ENCODE data around the gene ZNF783. TPM values are rescaled to one million over a fixed set of nuclear protein-coding genes. Genes with fewer than 3 reads are reported as not detected.
A peak's percentile ranks its signal among the peaks of the same experiment; 100 is the strongest.

ZNF783 gene
- total and polyA plus RNA-seq, 12 donors, result 2.5 to 6.1 (median 3.3) TPM

DNA sequence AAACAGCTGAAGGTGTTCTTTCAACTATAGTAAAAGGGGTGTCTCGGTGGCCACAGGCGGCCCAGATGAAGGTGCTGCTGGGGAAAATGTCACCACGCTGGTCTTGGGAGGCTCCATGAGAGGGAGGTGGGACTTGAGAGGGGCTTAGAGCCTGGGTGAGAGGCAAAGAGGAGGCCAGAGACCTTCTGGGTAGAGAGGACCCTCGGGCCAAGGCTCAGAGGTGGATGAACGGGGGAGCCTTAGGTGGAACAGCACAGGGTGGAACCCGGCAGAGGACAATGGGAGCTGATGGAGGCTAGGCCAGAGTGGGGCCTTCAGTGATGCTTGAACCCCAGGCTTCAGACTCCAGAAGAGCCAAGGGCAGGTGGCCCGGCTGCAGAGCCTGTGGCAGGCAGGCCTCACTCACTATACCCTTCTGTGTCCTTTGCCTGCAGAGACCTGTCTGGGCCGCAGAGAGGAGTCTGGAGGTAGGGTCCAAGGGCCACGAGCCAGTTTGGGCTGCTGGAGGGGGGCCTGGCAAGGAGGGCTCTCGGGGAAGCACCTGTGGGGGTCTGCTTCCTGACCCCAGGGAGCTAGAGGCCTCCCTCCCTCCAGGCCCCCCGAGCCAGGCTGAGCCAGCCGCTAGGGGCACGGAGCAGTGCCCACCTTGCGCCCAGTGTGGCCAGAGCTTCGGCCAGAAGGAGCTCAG, 32.1 kb downstream of the ZNF783 start:
- intact Hi-C loops (cut with DNase I), result no loop called here
- Histone ChIP-seq H3K9me3 (peaks cover 0 to 4% (median 0%) of the 10 kb centered on the region in 11 donors), H3K36me3 (peaks cover 0 to 53% (median 12%) of the 10 kb centered on the region in 9 donors), H3K27me3 (no peaks in the 10 kb centered on the region), H3K27ac (no peak overlapping the region), H3K4me3 (no peak overlapping the region), H3K4me1 (peaks cover 0 to 5% (median 0%) of the 10 kb centered on the region in 9 donors)
- WGBS, 2 donors, result 92 to 97% methylated on average over 14 to 15 of the region's 15 CpGs
- TF ChIP-seq, protein P1, sequence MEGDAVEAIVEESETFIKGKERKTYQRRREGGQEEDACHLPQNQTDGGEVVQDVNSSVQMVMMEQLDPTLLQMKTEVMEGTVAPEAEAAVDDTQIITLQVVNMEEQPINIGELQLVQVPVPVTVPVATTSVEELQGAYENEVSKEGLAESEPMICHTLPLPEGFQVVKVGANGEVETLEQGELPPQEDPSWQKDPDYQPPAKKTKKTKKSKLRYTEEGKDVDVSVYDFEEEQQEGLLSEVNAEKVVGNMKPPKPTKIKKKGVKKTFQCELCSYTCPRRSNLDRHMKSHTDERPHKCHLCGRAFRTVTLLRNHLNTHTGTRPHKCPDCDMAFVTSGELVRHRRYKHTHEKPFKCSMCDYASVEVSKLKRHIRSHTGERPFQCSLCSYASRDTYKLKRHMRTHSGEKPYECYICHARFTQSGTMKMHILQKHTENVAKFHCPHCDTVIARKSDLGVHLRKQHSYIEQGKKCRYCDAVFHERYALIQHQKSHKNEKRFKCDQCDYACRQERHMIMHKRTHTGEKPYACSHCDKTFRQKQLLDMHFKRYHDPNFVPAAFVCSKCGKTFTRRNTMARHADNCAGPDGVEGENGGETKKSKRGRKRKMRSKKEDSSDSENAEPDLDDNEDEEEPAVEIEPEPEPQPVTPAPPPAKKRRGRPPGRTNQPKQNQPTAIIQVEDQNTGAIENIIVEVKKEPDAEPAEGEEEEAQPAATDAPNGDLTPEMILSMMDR (IDR thresholded peaks at IDR 0.05), result no peak
- ATAC-seq, result no peak
- DNase-seq, result no peak

DNA sequence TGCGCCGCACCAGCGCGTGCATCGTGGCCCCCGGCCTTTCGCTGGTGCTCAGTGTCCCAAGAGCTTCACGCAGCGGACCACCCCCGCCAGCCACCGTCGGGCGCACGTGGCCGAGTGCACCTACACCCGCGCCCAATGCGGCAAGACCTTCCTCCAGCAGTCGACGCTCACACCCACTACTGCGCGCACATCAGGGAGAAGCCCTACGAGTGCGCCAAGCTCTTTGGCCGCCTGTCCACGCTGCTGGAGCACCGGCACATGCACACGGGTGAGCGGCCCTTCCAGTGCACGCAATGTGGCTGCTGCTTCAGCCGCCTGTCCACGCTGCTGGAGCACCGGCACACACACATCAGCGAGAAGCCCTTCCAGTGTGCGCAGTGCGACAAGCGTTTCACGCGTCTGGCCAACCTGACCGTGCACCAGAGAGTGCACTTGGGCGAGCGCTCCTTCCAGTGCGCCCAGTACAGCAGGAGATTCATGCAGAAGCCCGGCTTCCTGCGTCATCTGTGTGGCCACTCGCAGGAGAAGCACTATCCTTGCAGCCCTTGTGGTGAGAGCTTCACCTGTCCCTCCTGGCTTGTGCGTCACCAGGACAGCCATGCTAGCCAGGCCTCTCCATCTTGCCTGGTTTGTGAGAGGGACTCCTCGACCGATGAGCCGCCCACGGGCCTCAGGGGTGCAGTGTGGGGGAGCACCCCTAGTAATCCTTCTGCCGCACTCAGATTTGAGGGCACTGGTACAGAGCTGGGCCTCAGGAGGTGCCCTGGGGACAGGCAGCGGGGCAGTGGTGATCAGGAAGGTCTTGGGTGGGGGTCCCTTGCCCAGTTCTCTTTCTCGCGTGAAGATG, 32.9 kb downstream of the ZNF783 start:
- WGBS, 2 donors, result 97 to 98% methylated on average over 55 of the region's 55 CpGs
- ATAC-seq, result peak in 1 of 8 donors; percentile 5

DNA sequence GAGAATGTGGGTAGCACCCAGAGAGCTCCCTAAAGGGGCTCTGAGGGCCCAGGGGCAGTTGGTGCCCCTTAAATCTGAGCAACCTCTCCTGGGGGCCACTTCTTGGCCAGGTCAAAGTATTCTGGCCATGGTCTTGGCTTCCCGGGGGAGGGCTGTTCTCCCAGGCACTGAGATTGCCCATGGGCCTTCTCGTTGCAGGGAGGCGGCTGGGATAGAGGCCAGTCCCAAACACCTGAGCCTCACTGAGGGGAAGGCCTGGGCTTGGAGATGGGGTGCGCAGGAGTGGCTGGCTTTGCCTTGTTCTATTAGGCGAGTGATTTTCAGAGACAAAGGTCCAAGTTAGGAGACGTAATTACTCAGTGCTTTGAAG, 33.5 kb downstream of the ZNF783 start:
- DNase-seq, result no peak
- Histone ChIP-seq H3K27ac (no peak overlapping the region), H3K36me3 (peaks cover 0 to 42% (median 12%) of the 10 kb centered on the region in 9 donors), H3K27me3 (no peaks in the 10 kb centered on the region), H3K4me1 (peaks cover 0 to 5% (median 0%) of the 10 kb centered on the region in 9 donors), H3K9me3 (peaks cover 0 to 4% (median 0%) of the 10 kb centered on the region in 11 donors), H3K4me3 (no peak overlapping the region)
- TF ChIP-seq, protein P1 (IDR thresholded peaks at IDR 0.05), result no peak
- peak in 1 of 8 donors; percentile 19 for ATAC-seq
- WGBS, 2 donors, result 94% methylated on average over 6 of the region's 6 CpGs
- intact Hi-C loops (cut with DNase I), result no loop called here

More for the DNA sequence above, 32.9 kb downstream of the ZNF783 start:
- Histone ChIP-seq H3K9me3 (peaks cover 0 to 4% (median 0%) of the 10 kb centered on the region in 11 donors), H3K4me1 (peaks cover 0 to 5% (median 0%) of the 10 kb centered on the region in 9 donors), H3K36me3 (peaks cover 0 to 45% (median 12%) of the 10 kb centered on the region in 9 donors), H3K4me3 (no peak overlapping the region), H3K27me3 (no peaks in the 10 kb centered on the region), H3K27ac (no peak overlapping the region)
- no peak for DNase-seq
- TF ChIP-seq, protein P1 (IDR thresholded peaks at IDR 0.05), result no peak
- intact Hi-C loops (cut with DNase I), result no loop called here

DNA sequence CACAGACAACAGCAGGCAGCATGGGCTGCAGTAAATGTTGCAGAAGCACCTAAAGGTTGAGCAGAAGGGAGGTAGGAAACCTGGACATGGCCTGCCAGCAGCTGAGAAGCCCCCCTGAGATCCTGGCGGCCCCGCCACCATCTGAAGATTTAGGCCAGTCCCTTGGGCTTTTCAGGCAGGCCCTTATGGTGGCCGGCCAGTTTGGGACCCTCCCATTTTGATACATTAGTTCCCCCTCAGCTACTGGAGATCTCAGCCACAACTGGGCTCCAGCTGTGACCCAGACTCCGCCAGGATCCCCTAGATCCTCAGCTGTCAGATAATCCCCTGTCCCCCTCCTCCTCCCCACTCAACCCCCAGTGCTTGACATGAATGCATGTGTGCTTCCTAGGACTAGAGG, 34.4 kb downstream of the ZNF783 start:
- Histone ChIP-seq H3K27ac (no peak overlapping the region), H3K36me3 (peaks cover 0 to 42% (median 12%) of the 10 kb centered on the region in 9 donors), H3K4me1 (peaks cover 0 to 3% (median 0%) of the 10 kb centered on the region in 9 donors), H3K27me3 (no peaks in the 10 kb centered on the region), H3K9me3 (peaks cover 0 to 4% (median 0%) of the 10 kb centered on the region in 11 donors), H3K4me3 (no peak overlapping the region)
- ATAC-seq (no peak), DNase-seq (no peak)
- TF ChIP-seq, protein P1 (IDR thresholded peaks at IDR 0.05), result no peak
- intact Hi-C loops (cut with DNase I), result no loop called here
- 94 to 96% methylated on average over 4 of the region's 4 CpGs for WGBS, 2 donors
